ENCODE measurements around the gene KCNH4.

- TF ChIP-seq CTCF (IDR thresholded peaks at IDR 0.05; ENCODE audit: low read depth, low read length), result no peak
- no peak for TF ChIP-seq EZH2phosphoT487 (IDR thresholded peaks at IDR 0.05; ENCODE audit: low read depth)
Observed at GRCh38 chr17:42113293-42114069, 67.5 kb downstream of the KCNH4 start.
